ENCODE data around the gene C1QTNF6.

Gene C1QTNF6

GRCh38 chr22:37158963-37159290, 29.1 kb downstream of the C1QTNF6 start:
- no CpG with 5 or more reads among the region's 5 CpGs for WGBS (ENCODE audit: extremely low coverage, insufficient coverage, insufficient read length)
- H3K4me2 ChIP-seq (ENCODE audit: low read length), result no peak overlapping the region
- H4K91ac ChIP-seq (ENCODE audit: low read depth, low read length), result no peak overlapping the region

GRCh38 chr22:37157516-37158285, 30.3 kb downstream of the C1QTNF6 start:
- peak; percentile 94 to 95 for DNase-seq
- no peak overlapping the region for H3K4ac ChIP-seq (ENCODE audit: low read depth, low read length)
- no peaks in the 10 kb centered on the region for H3K27me3 ChIP-seq (ENCODE audit: insufficient read depth, low read length)
- no peak overlapping the region for H3K14ac ChIP-seq (ENCODE audit: low read length)
- H3K9ac ChIP-seq (ENCODE audit: low read length), result no peak overlapping the region
- H3K36me3 ChIP-seq (ENCODE audit: control insufficient read depth in 1 of 2, insufficient read depth in 2 of 2, low read length in 2 of 2), result no peaks in the 10 kb centered on the region
- no peak overlapping the region for H4K91ac ChIP-seq (ENCODE audit: low read depth, low read length)
- H3K9me3 ChIP-seq (ENCODE audit: insufficient read depth, low read depth, low read length), result peaks cover 9% of the 10 kb centered on the region
- H4K8ac ChIP-seq (ENCODE audit: low read depth, low read length), result no peak overlapping the region
- peaks cover 2% of the 10 kb centered on the region for H3K79me1 ChIP-seq (ENCODE audit: low read length)
- H2AK5ac ChIP-seq (ENCODE audit: low read length), result no peak overlapping the region
- no peak overlapping the region for H3K27ac ChIP-seq (ENCODE audit: low read depth, low read length)
- no peak overlapping the region for H4K12ac ChIP-seq (ENCODE audit: low read depth, low read length)
- no CpG with 5 or more reads among the region's 13 CpGs for WGBS (ENCODE audit: extremely low coverage, insufficient coverage, insufficient read length)
- H2BK120ac ChIP-seq (ENCODE audit: insufficient read depth, low read length, poor library complexity), result no peak overlapping the region
- no peak overlapping the region for H2BK12ac ChIP-seq (ENCODE audit: low read length)
- H2AFZ ChIP-seq (ENCODE audit: insufficient read depth, low read length, poor library complexity), result no peak overlapping the region
- no peak overlapping the region for H3K4me2 ChIP-seq (ENCODE audit: low read length)
- H3K4me3 ChIP-seq (ENCODE audit: low read depth, low read length), result no peak overlapping the region
- no peak overlapping the region for H3K18ac ChIP-seq (ENCODE audit: low read length)
- no peak overlapping the region for H3K23ac ChIP-seq (ENCODE audit: low read length)
- no peak overlapping the region for H2BK5ac ChIP-seq (ENCODE audit: low read depth, low read length, poor library complexity)
- peaks cover 8 to 14% of the 10 kb centered on the region in 2 experiments for H3K4me1 ChIP-seq (ENCODE audit: control insufficient read depth in 1 of 2, insufficient read depth in 2 of 2, low read length in 2 of 2)
- no peaks in the 10 kb centered on the region for H3K79me2 ChIP-seq (ENCODE audit: control insufficient read depth, insufficient read depth, low read length, poor library complexity)

More at GRCh38 chr22:37158963-37159290, 29.1 kb downstream of the C1QTNF6 start:
- Histone ChIP-seq H3K9me3 (ENCODE audit: insufficient read depth, low read depth, low read length) (peaks cover 9% of the 10 kb centered on the region), H3K4me1 (ENCODE audit: control insufficient read depth in 1 of 2, insufficient read depth in 2 of 2, low read length in 2 of 2) (peaks cover 8 to 14% of the 10 kb centered on the region in 2 experiments), H3K9ac (ENCODE audit: low read length) (no peak overlapping the region), H3K79me2 (ENCODE audit: control insufficient read depth, insufficient read depth, low read length, poor library complexity) (no peaks in the 10 kb centered on the region), H2AFZ (ENCODE audit: insufficient read depth, low read length, poor library complexity) (no peak overlapping the region), H2AK5ac (ENCODE audit: low read length) (no peak overlapping the region), H3K36me3 (ENCODE audit: control insufficient read depth in 1 of 2, insufficient read depth in 2 of 2, low read length in 2 of 2) (no peaks in the 10 kb centered on the region), H3K79me1 (ENCODE audit: low read length) (peaks cover 2% of the 10 kb centered on the region), H4K12ac (ENCODE audit: low read depth, low read length) (no peak overlapping the region), H3K27ac (ENCODE audit: low read depth, low read length) (no peak overlapping the region), H3K14ac (ENCODE audit: low read length) (no peak overlapping the region), H2BK120ac (ENCODE audit: insufficient read depth, low read length, poor library complexity) (no peak overlapping the region), H3K27me3 (ENCODE audit: insufficient read depth, low read length) (no peaks in the 10 kb centered on the region), H3K4ac (ENCODE audit: low read depth, low read length) (no peak overlapping the region), H3K18ac (ENCODE audit: low read length) (no peak overlapping the region), H4K8ac (ENCODE audit: low read depth, low read length) (no peak overlapping the region), H2BK5ac (ENCODE audit: low read depth, low read length, poor library complexity) (no peak overlapping the region), H2BK12ac (ENCODE audit: low read length) (no peak overlapping the region), H3K4me3 (ENCODE audit: low read depth, low read length) (no peak overlapping the region), H3K23ac (ENCODE audit: low read length) (no peak overlapping the region)
- no peak for DNase-seq

GRCh38 chr22:37156686-37157435, 31.2 kb downstream of the C1QTNF6 start:
- Histone ChIP-seq H3K18ac (ENCODE audit: low read length) (no peak overlapping the region), H2BK5ac (ENCODE audit: low read depth, low read length, poor library complexity) (no peak overlapping the region), H3K9me3 (ENCODE audit: insufficient read depth, low read depth, low read length) (peaks cover 9% of the 10 kb centered on the region), H3K14ac (ENCODE audit: low read length) (no peak overlapping the region), H2BK120ac (ENCODE audit: insufficient read depth, low read length, poor library complexity) (no peak overlapping the region), H3K4me3 (ENCODE audit: low read depth, low read length) (no peak overlapping the region), H4K91ac (ENCODE audit: low read depth, low read length) (no peak overlapping the region), H3K9ac (ENCODE audit: low read length) (no peak overlapping the region), H2AK5ac (ENCODE audit: low read length) (no peak overlapping the region), H3K4ac (ENCODE audit: low read depth, low read length) (no peak overlapping the region), H3K23ac (ENCODE audit: low read length) (no peak overlapping the region), H4K8ac (ENCODE audit: low read depth, low read length) (no peak overlapping the region), H3K27me3 (ENCODE audit: insufficient read depth, low read length) (no peaks in the 10 kb centered on the region), H3K4me1 (ENCODE audit: control insufficient read depth in 1 of 2, insufficient read depth in 2 of 2, low read length in 2 of 2) (peaks cover 8 to 14% of the 10 kb centered on the region in 2 experiments), H3K36me3 (ENCODE audit: control insufficient read depth in 1 of 2, insufficient read depth in 2 of 2, low read length in 2 of 2) (no peaks in the 10 kb centered on the region), H3K79me1 (ENCODE audit: low read length) (peaks cover 2% of the 10 kb centered on the region), H2AFZ (ENCODE audit: insufficient read depth, low read length, poor library complexity) (no peak overlapping the region), H4K12ac (ENCODE audit: low read depth, low read length) (no peak overlapping the region), H2BK12ac (ENCODE audit: low read length) (no peak overlapping the region), H3K4me2 (ENCODE audit: low read length) (no peak overlapping the region), H3K27ac (ENCODE audit: low read depth, low read length) (no peak overlapping the region), H3K79me2 (ENCODE audit: control insufficient read depth, insufficient read depth, low read length, poor library complexity) (no peaks in the 10 kb centered on the region)
- DNase-seq, result no peak
- no CpG with 5 or more reads among the region's 13 CpGs for WGBS (ENCODE audit: extremely low coverage, insufficient coverage, insufficient read length)

- Histone ChIP-seq H3K4me2 (ENCODE audit: low read length) (no peak overlapping the region), H3K14ac (ENCODE audit: low read length) (peak overlapping the region; percentile 3), H4K12ac (ENCODE audit: low read depth, low read length) (no peak overlapping the region), H3K27me3 (ENCODE audit: insufficient read depth, low read length) (no peaks in the 10 kb centered on the region), H3K18ac (ENCODE audit: low read length) (no peak overlapping the region), H3K23ac (ENCODE audit: low read length) (no peak overlapping the region), H3K79me1 (ENCODE audit: low read length) (peaks cover 2% of the 10 kb centered on the region), H3K4me3 (ENCODE audit: low read depth, low read length) (no peak overlapping the region), H3K27ac (ENCODE audit: low read depth, low read length) (no peak overlapping the region), H4K91ac (ENCODE audit: low read depth, low read length) (peak overlapping the region; percentile 9), H3K4me1 (ENCODE audit: control insufficient read depth in 1 of 2, insufficient read depth in 2 of 2, low read length in 2 of 2) (peaks cover 8 to 14% of the 10 kb centered on the region in 2 experiments), H3K36me3 (ENCODE audit: control insufficient read depth in 1 of 2, insufficient read depth in 2 of 2, low read length in 2 of 2) (no peaks in the 10 kb centered on the region), H3K9ac (ENCODE audit: low read length) (no peak overlapping the region), H2BK120ac (ENCODE audit: insufficient read depth, low read length, poor library complexity) (peak overlapping the region; percentile 2), H4K8ac (ENCODE audit: low read depth, low read length) (no peak overlapping the region), H2AK5ac (ENCODE audit: low read length) (no peak overlapping the region), H2BK5ac (ENCODE audit: low read depth, low read length, poor library complexity) (no peak overlapping the region), H3K9me3 (ENCODE audit: insufficient read depth, low read depth, low read length) (peaks cover 7% of the 10 kb centered on the region), H3K4ac (ENCODE audit: low read depth, low read length) (no peak overlapping the region), H3K79me2 (ENCODE audit: control insufficient read depth, insufficient read depth, low read length, poor library complexity) (no peaks in the 10 kb centered on the region), H2AFZ (ENCODE audit: insufficient read depth, low read length, poor library complexity) (no peak overlapping the region), H2BK12ac (ENCODE audit: low read length) (peak overlapping the region; percentile 38)
- DNase-seq, result no peak
- WGBS (ENCODE audit: extremely low coverage, insufficient coverage, insufficient read length), result no CpG with 5 or more reads among the region's 8 CpGs
These were observed 32.1 kb downstream of the C1QTNF6 start for GRCh38 chr22:37155971-37156370.
